Lower leg skin (tissue), 3 donors: ENCODE results near the gene RAB40AL.

ENCODE experiments used
- CTCF ChIP-seq, 3 donors: fragments of 450-650 bp; IDR thresholded peaks; one replicate each; pipeline ENCODE4 v1.5.1; 2016; ENCODE audit warnings: antibody characterized with exemption in 3 of 3, mild to moderate bottlenecking in 3 of 3, moderate library complexity in 2 of 3
- POLR2A ChIP-seq, 2 donors: fragments of 450-650 bp; IDR thresholded peaks; one replicate each; pipeline ENCODE4 v1.6.1; 2016 to 2017; ENCODE audit warnings: antibody characterized with exemption in 2 of 2, mild to moderate bottlenecking in 1 of 2, moderate library complexity in 1 of 2

- no peak for TF ChIP-seq CTCF (IDR thresholded peaks at IDR 0.05)
- TF ChIP-seq POLR2A (IDR thresholded peaks at IDR 0.05), result no peak
Measured at GRCh38 chrX:102957751-102958150, 20.7 kb downstream of the RAB40AL start.
